GM19452 (cell line): ENCODE data around the gene RAMP2.

ENCODE experiments used
- ATAC-seq: cut with Tn5 transposase; IDR thresholded peaks from one replicate; pipeline ENCODE4 v1.9.1; 2021; ENCODE audit not compliant: unreplicated experiment

Gene RAMP2

GRCh38 chr17:42791948-42792347 is 30.9 kb downstream of the RAMP2 start:
- no peak for ATAC-seq

GRCh38 chr17:42792545-42792944 is 31.5 kb downstream of the RAMP2 start:
- ATAC-seq: no peak

- ATAC-seq: no peak
Measured at GRCh38 chr17:42795061-42795460, 34.0 kb downstream of the RAMP2 start.

DNA sequence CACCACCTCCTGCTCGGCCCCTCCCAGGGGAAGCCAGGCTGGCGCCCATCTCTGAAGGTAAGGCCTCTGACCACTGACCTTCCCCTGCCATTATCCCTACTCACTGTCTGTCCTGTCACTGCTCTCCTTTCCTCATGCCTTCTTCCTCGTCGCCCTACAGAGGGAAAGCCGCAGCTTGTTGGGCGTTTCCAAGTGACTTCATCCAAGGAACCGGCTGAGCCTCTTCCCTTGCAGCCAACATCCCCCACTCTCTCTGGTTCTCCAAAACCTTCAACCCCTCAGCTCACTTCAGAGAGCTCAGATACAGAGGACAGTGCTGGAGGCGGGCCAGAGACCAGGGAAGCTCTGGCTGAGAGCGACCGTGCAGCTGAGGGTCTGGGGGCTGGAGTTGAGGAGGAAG is 34.4 kb downstream of the RAMP2 start:
- ATAC-seq: no peak

DNA sequence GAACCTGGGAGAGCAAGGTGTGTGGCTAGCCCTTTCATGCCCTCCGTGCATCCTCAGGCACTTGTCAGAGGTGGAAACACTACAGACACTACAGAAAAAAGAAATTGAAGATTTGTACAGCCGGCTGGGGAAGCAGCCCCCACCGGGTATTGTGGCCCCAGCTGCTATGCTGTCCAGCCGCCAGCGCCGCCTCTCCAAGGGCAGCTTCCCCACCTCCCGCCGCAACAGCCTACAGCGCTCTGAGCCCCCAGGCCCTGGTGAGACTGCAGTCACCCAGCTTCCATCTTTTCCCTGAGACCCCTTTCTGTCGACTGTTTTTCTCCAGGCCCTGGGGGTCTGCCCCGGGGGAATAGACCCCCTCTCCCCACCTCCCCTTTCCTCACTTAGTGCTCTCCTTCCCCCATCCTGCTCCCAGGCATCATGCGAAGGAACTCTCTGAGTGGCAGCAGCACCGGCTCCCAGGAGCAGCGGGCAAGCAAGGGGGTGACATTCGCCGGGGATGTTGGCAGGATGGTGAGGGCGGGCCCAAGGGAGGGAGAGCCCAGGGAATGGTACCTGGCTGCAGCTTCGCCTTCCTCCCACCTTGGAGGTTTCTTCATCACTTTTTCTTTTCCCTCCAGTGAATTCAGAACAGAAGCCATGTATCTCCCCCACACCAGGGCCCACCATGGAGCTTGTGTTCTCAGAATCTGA is 35.2 kb downstream of the RAMP2 start:
- ATAC-seq: no peak

- no peak for ATAC-seq
Measured at GRCh38 chr17:42797067-42798007, 36.3 kb downstream of the RAMP2 start.

- no peak for ATAC-seq
Measured at GRCh38 chr17:42798011-42798382, 37.0 kb downstream of the RAMP2 start.

GRCh38 chr17:42798383-42799380 is 37.7 kb downstream of the RAMP2 start, which contains the start of the genes CNTD1 and COA3:
Gene CNTD1 (plus strand): TSS chr17:42798861. CDS start chr17:42799068, 207 bp downstream.
Gene COA3 (minus strand): TSS chr17:42798704. CDS start chr17:42798681, 23 bp downstream.
- ATAC-seq: peak; percentile 74

DNA sequence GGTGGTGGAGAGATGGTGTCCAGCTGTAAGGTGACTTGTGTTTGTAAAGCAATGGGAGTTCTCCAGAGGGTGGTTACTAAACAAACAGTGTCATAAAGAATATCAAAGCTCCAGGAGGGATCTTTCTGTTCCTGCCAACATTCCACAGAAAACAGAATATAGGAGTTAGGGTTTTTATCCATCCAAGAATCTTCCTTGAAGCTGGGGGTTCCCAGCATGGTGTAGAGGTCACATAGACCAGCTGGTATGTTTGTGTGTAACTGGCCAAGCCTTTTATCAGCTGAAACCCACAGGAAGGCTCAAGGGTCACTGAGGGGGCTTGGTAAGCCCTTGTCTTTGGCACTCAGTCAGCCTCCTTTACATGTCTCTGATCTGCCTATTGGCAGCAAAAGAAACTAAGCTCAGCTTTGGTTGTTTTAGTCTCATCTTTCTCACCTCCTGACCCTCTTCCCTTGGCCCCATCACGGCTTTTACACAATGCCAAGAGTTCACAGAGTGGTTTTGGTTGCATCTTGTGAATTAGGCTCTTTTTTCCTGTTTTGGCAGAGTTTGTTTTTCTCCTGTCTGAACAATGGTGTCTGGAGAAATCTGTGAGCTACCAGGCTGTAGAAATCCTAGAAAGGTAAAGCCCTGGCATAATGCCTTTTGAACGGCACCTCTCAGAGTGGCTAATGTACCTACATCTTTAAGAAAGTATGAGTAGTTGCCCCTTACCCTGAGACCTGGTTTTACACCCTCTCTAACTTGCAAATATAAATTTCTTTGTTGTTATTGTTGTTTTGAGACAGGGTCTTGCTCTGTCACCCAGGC is 42.3 kb downstream of the RAMP2 start:
- ATAC-seq: no peak

DNA sequence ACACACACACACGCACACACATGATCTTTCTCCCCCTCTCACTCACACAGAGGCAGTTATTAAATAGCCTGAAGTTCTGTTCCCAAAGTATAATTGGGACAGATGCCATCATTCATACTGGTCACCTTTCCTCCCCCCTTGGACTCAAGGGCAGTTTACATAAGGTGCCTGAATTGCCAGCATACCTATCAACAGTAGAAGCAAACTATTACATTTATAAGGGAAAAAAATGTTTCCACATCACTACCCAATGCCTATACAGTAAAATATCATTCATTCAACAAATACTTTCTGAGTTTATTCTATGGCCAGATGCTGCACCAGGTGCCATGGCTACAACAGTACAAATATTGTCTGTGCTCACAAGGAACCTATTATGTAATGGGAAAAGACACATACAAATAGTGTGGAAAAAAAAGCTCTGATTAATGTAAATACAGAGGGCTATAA is 43.9 kb downstream of the RAMP2 start:
- ATAC-seq: no peak

DNA sequence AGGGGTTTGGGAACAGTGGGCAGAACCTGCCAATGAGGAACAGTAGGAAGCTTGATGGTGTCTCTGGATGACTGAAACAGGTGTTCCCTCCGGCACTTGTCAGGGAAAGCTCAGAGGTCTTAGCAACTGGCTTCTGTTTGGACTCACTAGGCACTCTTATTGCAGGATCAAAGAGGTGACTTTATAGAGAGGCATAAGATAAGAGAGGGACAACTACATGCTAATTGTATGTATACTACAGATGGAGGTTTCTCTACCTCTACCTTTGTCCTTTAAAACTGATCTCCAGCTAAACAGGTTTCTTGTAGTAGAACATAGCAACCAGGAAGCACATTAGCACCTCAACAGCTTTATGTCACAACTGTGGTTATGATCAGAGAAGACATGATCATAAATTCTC is 45.2 kb downstream of the RAMP2 start:
- ATAC-seq: no peak

- ATAC-seq: no peak
Measured at GRCh38 chr17:42809250-42809649, 48.2 kb downstream of the RAMP2 start.
